ENCODE measurements around the gene LMNTD2.
A peak's percentile ranks its signal among the peaks of the same experiment; 100 is the strongest.

The LMNTD2 gene

DNA sequence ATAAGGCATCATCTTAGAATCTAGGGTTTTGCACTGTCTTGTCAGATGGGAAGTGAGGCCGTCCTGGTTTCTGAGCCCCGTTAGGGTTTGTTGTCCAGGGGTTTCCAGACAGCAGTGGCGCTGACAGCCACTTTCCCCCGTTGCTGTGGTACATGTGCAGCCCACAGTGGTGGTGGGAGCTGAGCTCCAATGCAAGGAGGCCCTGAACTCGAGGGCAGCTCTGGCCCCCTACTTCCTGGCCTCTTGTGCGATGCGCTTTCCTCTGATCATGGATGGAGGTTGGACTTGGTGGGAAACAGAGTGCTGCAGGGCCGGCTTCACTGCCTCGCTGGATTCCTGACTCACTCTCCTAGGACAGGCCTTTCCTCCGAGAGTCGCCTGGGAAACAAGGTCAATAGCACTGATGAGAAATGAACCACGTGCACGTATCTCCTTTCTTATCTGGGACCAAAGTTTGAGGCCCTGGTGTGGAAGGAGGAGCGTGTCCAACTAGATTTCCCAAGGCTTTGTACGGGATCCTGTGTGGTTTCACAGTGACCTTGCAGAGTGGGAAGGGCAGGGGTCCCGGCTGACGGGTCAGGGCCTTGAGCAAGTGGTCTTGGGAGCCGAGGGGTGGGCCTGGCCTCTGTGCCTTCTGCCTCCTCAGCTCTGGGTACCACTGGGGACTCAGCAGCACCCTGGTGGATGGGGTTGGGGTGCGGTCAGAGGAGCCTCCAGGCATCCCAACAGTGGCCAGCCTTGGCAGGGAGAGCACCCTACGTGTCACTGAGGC is 19.5 kb upstream of the LMNTD2 start:
- TF ChIP-seq, protein P1, sequence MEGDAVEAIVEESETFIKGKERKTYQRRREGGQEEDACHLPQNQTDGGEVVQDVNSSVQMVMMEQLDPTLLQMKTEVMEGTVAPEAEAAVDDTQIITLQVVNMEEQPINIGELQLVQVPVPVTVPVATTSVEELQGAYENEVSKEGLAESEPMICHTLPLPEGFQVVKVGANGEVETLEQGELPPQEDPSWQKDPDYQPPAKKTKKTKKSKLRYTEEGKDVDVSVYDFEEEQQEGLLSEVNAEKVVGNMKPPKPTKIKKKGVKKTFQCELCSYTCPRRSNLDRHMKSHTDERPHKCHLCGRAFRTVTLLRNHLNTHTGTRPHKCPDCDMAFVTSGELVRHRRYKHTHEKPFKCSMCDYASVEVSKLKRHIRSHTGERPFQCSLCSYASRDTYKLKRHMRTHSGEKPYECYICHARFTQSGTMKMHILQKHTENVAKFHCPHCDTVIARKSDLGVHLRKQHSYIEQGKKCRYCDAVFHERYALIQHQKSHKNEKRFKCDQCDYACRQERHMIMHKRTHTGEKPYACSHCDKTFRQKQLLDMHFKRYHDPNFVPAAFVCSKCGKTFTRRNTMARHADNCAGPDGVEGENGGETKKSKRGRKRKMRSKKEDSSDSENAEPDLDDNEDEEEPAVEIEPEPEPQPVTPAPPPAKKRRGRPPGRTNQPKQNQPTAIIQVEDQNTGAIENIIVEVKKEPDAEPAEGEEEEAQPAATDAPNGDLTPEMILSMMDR (conservative IDR thresholded peaks at IDR 0.05; ENCODE audit: low read depth, low read length) = no peak
- DNase-seq (ENCODE audit: low read depth) = peak; percentile 48
- no peak overlapping the region for H3K4me3 ChIP-seq (ENCODE audit: low read depth, low read length)

DNA sequence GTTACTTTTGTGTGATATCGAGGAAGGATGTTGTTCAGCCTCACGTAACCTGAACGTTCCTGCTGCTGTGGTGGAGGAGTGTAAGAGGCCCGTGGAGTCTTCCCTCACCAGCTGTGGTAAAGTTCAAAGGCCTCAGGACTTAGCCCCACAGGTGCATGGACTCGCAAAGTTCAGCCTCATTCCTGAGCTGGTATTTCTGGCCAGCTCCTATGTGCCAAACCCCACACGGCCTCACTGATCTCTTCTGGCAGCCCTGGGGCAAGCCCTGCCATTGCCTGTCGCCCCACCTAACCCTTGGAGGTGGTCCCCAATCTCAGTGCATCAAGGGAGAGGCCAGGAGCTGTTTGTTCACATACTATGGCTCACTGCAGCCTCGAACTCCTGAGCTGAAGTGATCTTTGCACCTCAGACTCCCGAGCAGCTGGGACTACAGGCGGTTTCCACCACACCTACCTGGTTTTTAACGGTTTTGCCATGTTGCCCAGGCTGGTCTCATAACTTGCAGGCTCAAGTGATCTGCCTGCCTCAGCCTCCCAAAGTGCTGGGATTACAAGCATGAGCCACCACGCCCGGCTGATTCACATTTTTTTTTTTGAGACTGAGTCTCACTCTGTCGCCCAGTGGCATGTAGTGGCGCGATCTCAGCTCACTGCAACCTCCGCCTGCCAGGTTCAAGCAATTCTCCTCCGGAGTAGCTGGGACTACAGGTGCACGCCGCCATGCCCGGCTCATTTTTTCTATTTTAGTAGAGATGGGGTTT is 17.9 kb upstream of the LMNTD2 start:
- TF ChIP-seq, protein P1 (conservative IDR thresholded peaks at IDR 0.05; ENCODE audit: low read depth, low read length) = no peak
- DNase-seq (ENCODE audit: low read depth) = no peak
- H3K4me3 ChIP-seq (ENCODE audit: low read depth, low read length) = peak overlapping the region; percentile 93

- H3K4me3 ChIP-seq (ENCODE audit: low read depth, low read length) = peak overlapping the region; percentile 93
- TF ChIP-seq, protein P1 (conservative IDR thresholded peaks at IDR 0.05; ENCODE audit: low read depth, low read length) = no peak
- DNase-seq (ENCODE audit: low read depth) = no peak
Observed at GRCh38 chr11:577611-577894, 17.0 kb upstream of the LMNTD2 start.

DNA sequence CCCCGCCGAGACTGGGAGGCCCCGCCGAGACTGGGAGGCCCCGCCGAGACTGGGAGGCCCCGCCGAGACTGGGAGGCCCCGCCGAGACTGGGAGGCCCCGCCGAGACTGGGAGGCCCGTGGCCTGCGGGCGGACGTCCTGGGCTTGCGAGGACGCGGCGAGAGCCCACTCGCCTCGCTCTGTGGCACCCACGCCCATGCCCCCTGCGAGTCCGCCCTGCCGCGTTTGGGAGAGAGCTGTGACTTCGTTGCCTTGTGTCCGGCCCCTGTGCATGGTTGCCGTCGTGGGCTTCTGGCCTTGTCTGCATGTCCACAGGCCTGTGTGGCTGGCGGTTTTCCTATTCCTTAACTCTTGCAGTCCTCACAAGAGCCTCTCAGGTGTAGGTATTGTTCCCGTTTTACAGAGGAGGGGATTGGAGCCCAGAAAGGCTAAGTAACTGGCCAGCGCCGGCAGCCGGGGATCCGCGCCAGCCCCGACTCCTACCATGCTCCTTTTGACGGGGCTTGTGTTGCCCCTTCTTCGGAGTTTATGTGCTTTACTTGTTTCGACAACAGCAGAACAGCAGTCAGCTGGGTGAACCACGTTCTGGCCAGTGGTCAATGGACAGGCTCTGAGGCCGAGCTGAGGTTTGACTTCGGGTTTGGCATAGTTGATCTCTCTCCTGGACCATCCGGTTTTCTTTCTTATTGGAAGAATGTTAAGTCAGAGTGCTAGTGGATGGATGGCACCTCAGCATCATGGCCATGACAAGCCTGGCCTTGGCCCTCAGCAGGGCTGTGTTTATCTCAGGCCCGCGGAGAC is 16.5 kb upstream of the LMNTD2 start:
- TF ChIP-seq, protein P1 (conservative IDR thresholded peaks at IDR 0.05; ENCODE audit: low read depth, low read length) = no peak
- peak; percentile 34 for DNase-seq (ENCODE audit: low read depth)

GRCh38 chr11:575996-576768 is 15.6 kb upstream of the LMNTD2 start, which contains the start of gene PHRF1:
Gene PHRF1, plus strand, starts transcription at chr11:576470. Its CDS starts 5,043 bp downstream, at chr11:581513.
- DNase-seq (ENCODE audit: low read depth) = peak; percentile 97
- TF ChIP-seq, protein P1 (conservative IDR thresholded peaks at IDR 0.05; ENCODE audit: low read depth, low read length) = no peak
- H3K4me3 ChIP-seq (ENCODE audit: low read depth, low read length) = peak within 1 kb of the TSS; percentile 93

More for the DNA sequence above, 16.5 kb upstream of the LMNTD2 start:
- H3K4me3 ChIP-seq (ENCODE audit: low read depth, low read length) = peak overlapping the region; percentile 93

DNA sequence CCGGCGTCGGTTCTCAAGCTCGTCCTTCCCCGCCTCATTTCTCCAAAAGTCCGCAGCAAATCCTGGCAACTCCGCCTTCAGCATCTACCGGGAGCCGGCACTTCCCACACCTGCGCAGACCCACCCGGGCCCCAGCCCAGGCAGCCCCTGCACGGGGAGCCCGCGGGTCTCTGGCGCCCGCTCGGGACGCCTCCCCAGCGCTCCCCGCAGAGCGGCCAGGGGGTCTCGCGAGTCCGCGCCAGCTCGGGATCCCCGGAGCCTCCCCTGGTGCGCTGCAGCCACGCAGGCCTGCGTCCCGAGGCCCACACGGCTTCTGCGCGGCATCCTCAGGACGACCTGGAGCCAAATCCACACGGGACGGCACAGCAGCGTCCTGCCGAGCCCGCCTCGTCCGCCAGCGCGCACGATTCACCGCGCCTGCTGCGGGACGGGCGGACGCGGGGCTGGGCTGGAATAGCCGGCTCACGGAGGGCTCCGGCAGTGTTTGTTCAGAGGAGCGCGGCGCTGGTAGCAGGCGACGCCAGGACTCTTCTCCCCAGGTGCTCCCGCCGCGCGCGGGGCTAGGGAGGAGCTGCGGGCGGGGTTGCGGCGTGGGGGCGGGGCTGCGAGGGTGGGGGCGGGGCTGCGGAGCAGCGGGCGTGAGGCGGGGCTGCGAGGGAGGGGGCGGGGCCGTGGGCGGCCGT is 14.9 kb upstream of the LMNTD2 start:
- TF ChIP-seq, protein P1 (conservative IDR thresholded peaks at IDR 0.05; ENCODE audit: low read depth, low read length) = no peak
- peak; percentile 32 for DNase-seq (ENCODE audit: low read depth)
- H3K4me3 ChIP-seq (ENCODE audit: low read depth, low read length) = peak overlapping the region; percentile 64

Data from choroid plexus epithelial cell (primary cell).